WI38 (cell line): ENCODE measurements around the gene ERAS.

ENCODE experiments used
- H3K4me3 ChIP-seq: 2 replicates; pipeline ENCODE4 v1.5.1; 2011; ENCODE audit warnings: low read depth, mild to moderate bottlenecking, control low read depth, low read length
- CTCF ChIP-seq: IDR thresholded peaks from 2 replicates; pipeline ENCODE4 v1.5.1; 2012; ENCODE audit warnings: low read depth, mild to moderate bottlenecking, control low read depth, low read length

ERAS gene

GRCh38 chrX:48785186-48785539 is 41.1 kb upstream of the ERAS start:
- no peak for TF ChIP-seq CTCF
- no peak overlapping the region for H3K4me3 ChIP-seq

GRCh38 chrX:48785540-48786214 is 40.6 kb upstream of the ERAS start:
- no peak for TF ChIP-seq CTCF

GRCh38 chrX:48786341-48786800 is 39.9 kb upstream of the ERAS start, which contains the start of gene GATA1:
TSS of gene GATA1 (plus strand) at chrX:48786590. CDS start at chrX:48791110, 4,520 bp downstream.
- no peak within 1 kb of the TSS for H3K4me3 ChIP-seq
- no peak for TF ChIP-seq CTCF

More at GRCh38 chrX:48785540-48786214, 40.6 kb upstream of the ERAS start:
- no peak overlapping the region for H3K4me3 ChIP-seq

GRCh38 chrX:48786825-48787504 is 39.3 kb upstream of the ERAS start:
- no peak overlapping the region for H3K4me3 ChIP-seq
- no peak for TF ChIP-seq CTCF

DNA sequence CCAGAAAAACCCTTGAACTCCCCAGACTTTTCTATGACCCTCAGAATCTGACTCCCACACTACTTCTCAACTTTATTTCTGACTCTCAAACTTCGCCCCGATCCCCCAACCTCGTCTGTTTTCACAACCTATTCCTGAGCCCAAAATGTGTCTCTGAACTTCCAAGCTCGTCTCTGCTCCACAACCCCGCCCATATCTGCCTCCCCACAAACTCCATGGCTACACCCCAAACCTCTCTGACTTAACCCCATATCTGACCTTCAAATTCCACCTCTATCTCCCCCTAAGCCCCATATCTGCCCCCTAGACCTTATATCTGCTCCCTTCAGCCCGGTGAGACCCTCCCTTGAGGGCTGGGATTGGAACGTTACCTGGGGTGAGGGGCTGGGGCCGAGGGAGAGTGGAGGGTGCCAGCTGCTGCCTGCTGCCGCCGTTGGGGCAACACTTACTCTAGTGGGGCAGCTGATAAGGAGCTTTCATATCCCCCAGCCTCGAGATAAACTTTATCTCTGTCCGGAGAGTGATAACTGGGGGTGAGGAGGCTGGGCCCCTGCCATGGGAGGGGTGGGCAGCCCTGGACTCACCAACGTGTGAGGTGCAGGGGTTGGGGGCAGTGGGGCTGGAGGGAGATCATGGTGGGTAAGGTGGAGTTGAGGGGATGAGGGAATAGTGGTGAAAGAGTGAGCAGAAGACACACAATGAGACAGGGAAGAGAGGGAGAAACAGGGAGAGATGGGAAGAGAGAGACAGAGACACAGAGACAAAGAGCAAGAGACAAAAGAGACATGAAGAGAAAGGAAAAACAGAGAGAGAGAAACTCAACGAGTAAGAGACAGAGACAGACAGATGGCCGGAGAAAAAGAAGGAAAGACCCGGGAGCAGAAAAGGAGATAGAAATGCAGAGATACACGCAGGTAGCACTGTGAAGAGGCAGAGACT is 38.5 kb upstream of the ERAS start:
- no peak for TF ChIP-seq CTCF
- H3K4me3 ChIP-seq = no peak overlapping the region

- no peak overlapping the region for H3K4me3 ChIP-seq
- no peak for TF ChIP-seq CTCF
Measured at GRCh38 chrX:48789366-48790220, 36.7 kb upstream of the ERAS start.
